Germinal center (tissue), 1 donor: Measurements from ENCODE around the gene AKAP3.

Source experiments
- DNase-seq: peaks from one replicate; pipeline ENCODE4 v3.0.0; 2012; ENCODE audit warnings: mixed read lengths, low spot score

Gene AKAP3

DNA sequence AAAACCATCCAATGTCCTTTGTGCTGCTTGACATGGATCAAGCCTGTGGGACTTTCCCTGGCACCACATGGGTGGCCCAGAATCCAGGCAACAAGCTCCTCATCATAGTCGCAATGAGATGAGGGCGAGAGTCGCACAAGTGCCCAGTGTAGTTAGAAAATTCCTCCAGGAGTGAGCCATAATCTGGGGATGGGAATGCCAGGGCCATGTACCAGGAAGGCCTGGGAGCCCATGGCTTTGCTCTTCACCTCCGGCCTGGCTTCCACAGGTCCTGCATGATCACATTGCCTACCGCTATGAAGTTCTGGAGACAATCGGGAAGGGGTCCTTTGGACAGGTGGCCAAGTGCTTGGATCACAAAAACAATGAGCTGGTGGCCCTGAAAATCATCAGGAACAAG, 53.0 kb downstream of the AKAP3 start:
- DNase-seq, result no peak

DNA sequence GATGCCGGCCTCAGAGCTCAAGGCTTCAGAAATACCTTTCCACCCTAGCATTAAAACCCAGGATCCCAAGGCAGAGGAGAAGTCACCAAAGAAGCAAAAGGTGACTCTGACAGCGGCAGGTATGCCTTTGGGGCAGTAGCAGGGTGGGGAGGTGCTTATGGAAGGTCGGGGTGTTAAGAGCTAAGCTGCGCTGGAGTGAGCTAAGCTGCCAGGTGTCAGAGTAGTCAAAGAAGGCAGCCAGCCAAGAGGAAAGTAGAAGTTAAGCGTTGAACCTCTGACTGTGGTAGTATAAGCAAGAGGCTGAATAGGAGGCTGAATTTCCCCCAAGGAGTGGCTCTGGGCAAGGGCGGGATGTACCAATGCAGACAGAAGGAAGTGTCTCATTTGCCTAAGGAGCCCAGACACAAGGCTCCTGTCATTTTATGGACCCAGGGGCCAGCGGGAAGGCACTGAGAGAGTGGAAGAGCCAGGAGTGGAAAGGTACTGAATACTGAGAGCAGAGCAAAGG, 57.6 kb downstream of the AKAP3 start:
- no peak for DNase-seq

DNA sequence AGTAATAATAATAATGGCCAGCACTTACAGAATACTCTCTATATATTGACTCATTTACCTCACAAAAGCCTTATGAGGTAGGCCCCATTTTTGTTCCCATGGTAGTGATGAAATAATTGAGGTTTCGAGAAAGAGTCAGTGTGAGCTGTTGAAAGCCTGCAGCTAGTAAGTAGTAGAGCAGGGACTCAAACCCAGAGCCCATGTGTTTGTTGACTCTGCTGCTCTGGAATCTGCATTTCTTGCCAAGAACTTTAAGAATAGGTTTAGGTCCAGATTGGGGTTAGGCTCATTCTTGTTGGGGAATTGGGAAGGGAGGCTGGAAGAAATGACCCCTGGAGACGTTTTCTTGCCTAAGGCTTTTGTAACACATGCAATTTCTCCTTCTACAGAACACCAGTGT, 58.9 kb downstream of the AKAP3 start:
- no peak for DNase-seq

DNA sequence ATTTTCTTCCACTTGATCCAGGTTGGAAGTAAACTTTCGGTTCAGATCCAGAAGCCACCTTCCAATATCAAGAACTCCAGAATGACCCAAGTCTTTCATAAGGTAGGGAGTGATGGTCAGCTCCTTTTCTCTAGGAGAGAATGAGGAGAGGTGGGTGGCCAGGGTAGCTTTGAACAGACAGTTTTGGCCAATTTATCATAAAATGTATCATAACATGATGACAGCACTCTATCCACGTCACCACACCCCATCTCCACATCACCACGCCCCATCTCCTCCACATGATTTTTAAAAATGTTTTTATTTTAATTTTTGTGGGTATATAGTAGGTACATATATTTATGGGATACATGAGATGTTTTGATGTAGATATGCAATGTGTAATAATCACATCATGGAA, 59.9 kb downstream of the AKAP3 start:
- no peak for DNase-seq

DNA sequence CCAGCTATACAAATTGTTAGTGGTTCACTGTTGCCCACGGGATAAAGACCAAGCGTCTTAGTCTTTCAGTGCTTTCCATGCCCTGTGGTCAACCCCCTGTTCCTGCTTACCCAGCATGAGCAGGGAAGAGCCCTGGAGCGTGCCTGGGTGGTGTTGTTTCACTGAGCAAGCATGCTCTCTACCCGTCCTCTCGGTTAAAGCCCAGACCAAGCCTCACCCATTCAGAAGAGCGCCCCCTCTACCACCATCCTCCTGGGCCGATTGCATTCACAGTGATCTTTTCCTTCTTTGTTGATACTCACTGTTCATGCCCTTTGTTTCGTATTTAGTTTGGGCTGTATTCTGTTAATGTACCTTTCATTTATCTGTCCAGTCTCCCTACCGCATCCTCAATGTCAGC, 61.7 kb downstream of the AKAP3 start:
- DNase-seq, result no peak

DNA sequence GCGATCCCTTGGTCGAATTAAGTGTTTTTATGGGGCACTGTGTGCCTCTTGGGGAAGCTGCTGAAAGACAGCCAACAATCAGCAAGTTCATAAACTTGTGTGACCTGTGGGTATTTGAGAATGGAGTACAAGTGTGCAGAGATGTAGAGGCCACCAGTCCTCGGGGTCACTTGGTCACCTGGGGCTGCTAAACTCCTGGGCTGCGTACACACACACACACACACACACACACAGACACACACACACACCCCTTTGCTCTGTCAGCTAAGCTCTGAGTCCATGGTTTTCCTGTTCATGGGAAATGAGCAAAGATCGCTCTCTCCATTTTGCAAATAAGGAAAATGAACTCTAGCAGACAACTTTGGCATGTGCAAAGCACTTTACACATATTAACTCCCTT, 62.4 kb downstream of the AKAP3 start:
- no peak for DNase-seq

DNA sequence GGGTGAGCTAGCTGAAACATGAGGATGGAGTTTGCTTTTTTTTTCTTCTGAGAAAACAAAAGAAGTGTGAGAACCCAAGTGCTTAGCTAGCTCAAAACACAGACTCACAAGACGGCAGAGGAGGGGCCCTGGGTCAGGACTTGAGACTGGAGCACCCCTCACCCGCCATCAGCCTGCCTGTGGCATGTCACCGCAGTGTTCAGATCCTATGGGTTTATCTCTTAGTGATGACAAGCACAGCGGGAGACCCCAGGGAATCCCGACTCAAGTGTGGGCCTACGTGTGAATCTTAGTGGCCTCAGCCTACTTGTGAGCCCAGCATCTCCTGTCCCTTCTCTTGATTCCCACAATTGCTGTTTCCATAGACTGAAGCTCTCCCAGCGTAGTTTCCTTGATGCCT, 64.0 kb downstream of the AKAP3 start:
- DNase-seq, result no peak

- no peak for DNase-seq
These were observed 64.6 kb downstream of the AKAP3 start for GRCh38 chr12:4584281-4584680.

GRCh38 chr12:4580281-4580688, 68.6 kb downstream of the AKAP3 start:
- DNase-seq, result no peak

- peak; percentile 20 for DNase-seq
These were observed 69.3 kb downstream of the AKAP3 start for GRCh38 chr12:4579305-4580102.

DNA sequence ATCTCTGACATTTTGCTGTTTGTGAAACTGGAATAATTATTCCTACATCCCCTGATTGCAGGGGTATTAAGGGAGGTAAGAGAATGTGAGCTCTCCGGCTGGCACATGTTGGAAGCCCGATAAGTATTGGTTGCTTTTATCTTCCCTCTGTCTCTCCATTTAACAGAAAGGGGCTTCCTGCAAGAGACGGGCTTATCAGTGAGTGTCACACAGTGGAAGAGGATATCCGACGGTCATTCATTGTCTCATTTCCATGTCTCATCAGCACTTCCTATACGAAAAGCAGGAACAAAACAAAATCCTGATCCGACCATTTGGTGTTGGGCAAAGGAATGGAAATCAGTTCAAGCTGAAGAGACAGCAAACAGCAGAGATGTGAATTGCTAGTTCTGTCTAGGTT, 76.2 kb downstream of the AKAP3 start:
- DNase-seq, result no peak

GRCh38 chr12:4569261-4569660, 79.6 kb downstream of the AKAP3 start:
- no peak for DNase-seq

GRCh38 chr12:4567073-4567881, 81.6 kb downstream of the AKAP3 start:
- DNase-seq, result peak; percentile 52

GRCh38 chr12:4566474-4566873, 82.4 kb downstream of the AKAP3 start:
- peak; percentile 20 for DNase-seq
